ENCODE measurements around the gene SORCS2. TPM values are rescaled to one million over a fixed set of nuclear protein-coding genes. Genes with fewer than 3 reads are reported as not detected.

SORCS2 gene
- total RNA-seq, 2 donors from 2014 or later = 1.0 to 4.4 TPM

DNA sequence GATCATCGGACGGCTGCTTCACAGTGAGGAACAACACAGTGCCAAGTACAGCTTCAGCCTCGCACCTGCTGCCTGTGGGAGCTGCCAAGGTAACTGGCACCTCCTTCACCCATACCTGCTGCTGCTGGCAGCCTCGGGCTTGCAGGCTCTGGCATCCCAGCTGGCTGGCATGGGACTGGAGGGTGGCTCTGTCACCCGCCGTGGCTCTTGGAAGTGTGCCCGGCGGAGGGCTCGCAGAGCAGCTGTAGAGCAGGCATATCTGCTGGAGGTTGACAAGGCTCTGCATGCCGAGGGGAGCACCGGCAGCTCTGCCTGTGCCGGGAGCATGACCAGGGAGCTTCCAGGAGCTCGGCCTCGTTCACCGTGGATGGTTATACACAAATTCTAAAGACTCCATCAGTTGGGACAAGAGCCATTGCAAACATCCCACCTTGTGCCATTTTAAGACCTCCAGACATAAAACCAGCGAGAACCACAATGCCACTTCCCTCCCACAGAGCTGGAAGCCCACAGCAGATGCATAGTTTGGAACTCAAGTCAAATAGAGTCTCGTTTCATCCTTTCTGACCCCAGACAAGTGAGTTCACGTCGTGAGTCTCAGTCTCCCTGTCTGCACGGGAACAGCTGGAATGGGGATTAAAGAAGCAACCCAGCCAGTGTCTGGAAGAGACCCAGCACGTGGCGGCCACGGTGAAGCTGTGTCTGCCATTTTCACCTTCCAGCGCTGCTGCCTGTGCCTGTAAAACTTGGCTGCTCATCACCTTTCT is 326.7 kb downstream of the SORCS2 start:
- Histone ChIP-seq H3K4me1 (replicated peaks) (no peaks in the 10 kb centered on the region), H3K27ac (no peak overlapping the region), H3K27me3 (replicated peaks; ENCODE audit: insufficient read depth) (peaks cover 9% of the 10 kb centered on the region), H3K9me3 (no peaks in the 10 kb centered on the region), H3K36me3 (no peaks in the 10 kb centered on the region), H3K4me3 (no peak overlapping the region)
- intact Hi-C loops (cut with DNase I) = no loop called here
- peak; percentile 61 for DNase-seq (ENCODE audit: low spot score)
- peak; percentile 35 for TF ChIP-seq POLR2AphosphoS5 (IDR thresholded peaks at IDR 0.05)
- no peak for TF ChIP-seq POLR2A (IDR thresholded peaks at IDR 0.05)
- TF ChIP-seq, protein P1, sequence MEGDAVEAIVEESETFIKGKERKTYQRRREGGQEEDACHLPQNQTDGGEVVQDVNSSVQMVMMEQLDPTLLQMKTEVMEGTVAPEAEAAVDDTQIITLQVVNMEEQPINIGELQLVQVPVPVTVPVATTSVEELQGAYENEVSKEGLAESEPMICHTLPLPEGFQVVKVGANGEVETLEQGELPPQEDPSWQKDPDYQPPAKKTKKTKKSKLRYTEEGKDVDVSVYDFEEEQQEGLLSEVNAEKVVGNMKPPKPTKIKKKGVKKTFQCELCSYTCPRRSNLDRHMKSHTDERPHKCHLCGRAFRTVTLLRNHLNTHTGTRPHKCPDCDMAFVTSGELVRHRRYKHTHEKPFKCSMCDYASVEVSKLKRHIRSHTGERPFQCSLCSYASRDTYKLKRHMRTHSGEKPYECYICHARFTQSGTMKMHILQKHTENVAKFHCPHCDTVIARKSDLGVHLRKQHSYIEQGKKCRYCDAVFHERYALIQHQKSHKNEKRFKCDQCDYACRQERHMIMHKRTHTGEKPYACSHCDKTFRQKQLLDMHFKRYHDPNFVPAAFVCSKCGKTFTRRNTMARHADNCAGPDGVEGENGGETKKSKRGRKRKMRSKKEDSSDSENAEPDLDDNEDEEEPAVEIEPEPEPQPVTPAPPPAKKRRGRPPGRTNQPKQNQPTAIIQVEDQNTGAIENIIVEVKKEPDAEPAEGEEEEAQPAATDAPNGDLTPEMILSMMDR (IDR thresholded peaks at IDR 0.05) = no peak
- 37% methylated on average over 24 of the region's 24 CpGs for WGBS

DNA sequence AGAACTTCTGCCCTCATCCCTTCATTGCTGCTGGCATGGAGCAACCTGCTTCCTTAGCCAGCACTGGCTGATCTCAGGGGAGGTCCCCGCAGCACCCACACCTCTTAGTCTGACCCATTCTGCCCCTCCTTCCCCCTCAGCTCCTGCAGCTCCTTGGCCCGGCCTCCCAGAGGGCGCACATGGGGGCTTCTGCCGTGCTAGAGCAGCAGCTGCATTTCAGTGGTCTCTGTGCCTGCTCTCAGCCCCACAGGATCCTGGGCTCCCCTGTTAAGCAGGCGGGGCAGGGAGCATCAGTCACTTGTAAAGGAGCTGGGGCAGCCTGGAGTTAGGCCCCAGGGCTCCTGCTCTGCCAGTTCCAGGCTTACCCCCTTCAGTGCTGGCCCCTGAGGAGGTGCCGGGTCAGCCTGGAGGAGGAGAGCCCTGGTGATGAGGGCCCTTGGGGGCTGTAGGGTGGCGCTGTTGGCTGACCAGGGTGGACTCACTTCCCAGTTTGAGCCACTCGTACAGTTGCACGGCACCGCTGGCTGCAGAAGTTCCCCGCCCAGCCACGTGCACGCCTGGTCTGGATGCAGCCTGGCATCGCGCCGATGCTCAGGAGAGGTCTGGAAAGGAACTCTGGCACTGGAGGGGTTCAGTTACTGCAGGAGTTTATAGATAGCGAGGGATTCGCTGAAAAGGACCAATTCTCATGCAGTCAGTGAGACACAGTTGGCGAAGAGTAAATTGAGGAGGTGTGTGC is 327.5 kb downstream of the SORCS2 start:
- intact Hi-C loops (cut with DNase I) = no loop called here
- Histone ChIP-seq H3K4me1 (replicated peaks) (no peaks in the 10 kb centered on the region), H3K27me3 (replicated peaks; ENCODE audit: insufficient read depth) (peaks cover 14% of the 10 kb centered on the region), H3K4me3 (no peak overlapping the region), H3K27ac (no peak overlapping the region), H3K36me3 (no peaks in the 10 kb centered on the region), H3K9me3 (no peaks in the 10 kb centered on the region)
- TF ChIP-seq, protein P1 (IDR thresholded peaks at IDR 0.05) = no peak
- TF ChIP-seq POLR2AphosphoS5 (IDR thresholded peaks at IDR 0.05) (no peak), POLR2A (IDR thresholded peaks at IDR 0.05) (no peak)
- DNase-seq (ENCODE audit: low spot score) = no peak
- 49% methylated on average over 19 of the region's 19 CpGs for WGBS

DNA sequence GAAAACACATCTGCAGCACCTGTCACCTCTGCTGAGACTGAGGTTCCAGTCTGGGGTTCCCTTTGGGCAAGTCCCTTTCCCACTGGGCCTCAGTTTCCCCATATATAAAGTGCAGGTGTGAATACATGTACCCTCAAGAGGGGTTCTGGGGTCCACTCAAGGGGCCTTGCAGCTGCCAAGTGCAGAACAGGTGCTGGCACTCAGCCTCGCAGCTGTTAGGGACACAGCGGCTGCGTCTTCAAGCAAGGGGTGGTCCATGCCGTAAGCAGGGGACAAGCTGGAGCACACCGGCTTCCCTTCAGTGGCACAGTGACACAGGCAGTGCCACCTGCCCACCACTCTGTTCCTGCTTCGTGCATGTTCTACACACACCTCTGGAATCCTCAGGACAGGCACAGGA is 329.3 kb downstream of the SORCS2 start:
- Histone ChIP-seq H3K36me3 (no peaks in the 10 kb centered on the region), H3K27me3 (replicated peaks; ENCODE audit: insufficient read depth) (peaks cover 11% of the 10 kb centered on the region), H3K27ac (no peak overlapping the region), H3K4me1 (replicated peaks) (no peaks in the 10 kb centered on the region), H3K4me3 (no peak overlapping the region), H3K9me3 (no peaks in the 10 kb centered on the region)
- no peak for DNase-seq (ENCODE audit: low spot score)
- intact Hi-C loops (cut with DNase I) = no loop called here
- TF ChIP-seq POLR2AphosphoS5 (IDR thresholded peaks at IDR 0.05) = no peak
- no peak for TF ChIP-seq POLR2A (IDR thresholded peaks at IDR 0.05)
- TF ChIP-seq, protein P1 (IDR thresholded peaks at IDR 0.05) = no peak
- 58% methylated on average over 6 of the region's 6 CpGs for WGBS

DNA sequence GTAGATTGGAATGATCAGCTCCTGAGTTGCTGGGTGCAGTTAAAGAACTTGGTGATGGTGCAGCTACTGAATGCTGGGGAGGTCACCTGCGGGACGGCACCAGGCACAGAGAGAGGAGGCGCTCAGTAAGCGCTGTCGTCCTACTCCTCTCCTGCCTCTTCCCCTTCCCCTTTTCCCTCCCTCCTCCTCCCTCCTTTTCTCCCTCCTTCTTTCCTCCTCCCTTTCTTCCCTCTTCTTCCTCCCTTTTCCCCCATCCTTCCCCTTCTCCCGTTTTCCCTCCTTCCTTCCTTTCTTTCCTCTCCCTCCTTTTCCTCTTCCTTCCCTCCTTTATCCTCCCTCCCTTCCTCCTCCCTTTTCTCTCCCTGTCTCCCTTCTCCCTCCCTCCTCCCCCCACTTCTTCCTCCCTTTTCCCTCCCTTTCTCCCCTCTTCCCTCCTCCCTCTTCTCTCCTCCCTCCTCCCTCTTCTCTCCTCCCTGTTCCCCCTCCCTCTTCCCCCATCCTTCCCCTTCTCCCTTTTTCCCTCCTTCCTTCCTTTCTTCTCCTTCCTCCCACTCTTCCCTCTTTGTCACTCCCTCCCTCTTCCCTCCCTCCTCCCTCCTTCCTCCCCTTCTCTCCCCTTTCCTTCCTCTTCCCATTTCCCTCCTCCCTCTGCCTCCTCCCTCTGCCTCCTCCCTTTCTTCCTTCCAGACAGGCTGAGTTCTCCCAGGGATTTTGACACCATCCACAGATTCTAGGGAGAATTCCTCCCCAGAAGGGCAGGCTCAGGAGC is 330.3 kb downstream of the SORCS2 start:
- 56% methylated on average over 5 of the region's 6 CpGs for WGBS
- no peak for TF ChIP-seq POLR2AphosphoS5 (IDR thresholded peaks at IDR 0.05)
- TF ChIP-seq, protein P1 (IDR thresholded peaks at IDR 0.05) = no peak
- no peak for TF ChIP-seq POLR2A (IDR thresholded peaks at IDR 0.05)

More for the DNA sequence above, 330.3 kb downstream of the SORCS2 start:
- no peaks in the 10 kb centered on the region for H3K4me1 ChIP-seq (replicated peaks)
- no peak overlapping the region for H3K4me3 ChIP-seq
- peaks cover 11% of the 10 kb centered on the region for H3K27me3 ChIP-seq (replicated peaks; ENCODE audit: insufficient read depth)
- no peaks in the 10 kb centered on the region for H3K9me3 ChIP-seq
- H3K36me3 ChIP-seq = no peaks in the 10 kb centered on the region
- no peak for DNase-seq (ENCODE audit: low spot score)
- intact Hi-C loops (cut with DNase I) = no loop called here
- H3K27ac ChIP-seq = no peak overlapping the region

All from prostate gland (tissue), 2 donors.